ENCODE data around the gene PAQR6.

The PAQR6 gene

DNA sequence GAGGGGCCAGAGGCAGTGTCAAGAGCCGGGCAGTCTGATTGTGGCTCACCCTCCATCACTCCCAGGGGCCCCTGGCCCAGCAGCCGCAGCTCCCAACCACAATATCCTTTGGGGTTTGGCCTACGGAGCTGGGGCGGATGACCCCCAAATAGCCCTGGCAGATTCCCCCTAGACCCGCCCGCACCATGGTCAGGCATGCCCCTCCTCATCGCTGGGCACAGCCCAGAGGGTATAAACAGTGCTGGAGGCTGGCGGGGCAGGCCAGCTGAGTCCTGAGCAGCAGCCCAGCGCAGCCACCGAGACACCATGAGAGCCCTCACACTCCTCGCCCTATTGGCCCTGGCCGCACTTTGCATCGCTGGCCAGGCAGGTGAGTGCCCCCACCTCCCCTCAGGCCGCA, 5.9 kb downstream of the PAQR6 start, which contains the start of gene BGLAP:
Gene BGLAP, plus strand, starts transcription at position 259 of the 400 bp plus-strand sequence. Its CDS starts 48 bp downstream, at position 307.
- in situ Hi-C loops (cut with HindIII; ENCODE audit: low sequenced_read_pairs): no loop called here
- DNase-seq (ENCODE audit: low read depth, low spot score): no peak
- H3K4me3 ChIP-seq (ENCODE audit: low read depth, low read length): no peak within 1 kb of the TSS
- TF ChIP-seq, protein P1, sequence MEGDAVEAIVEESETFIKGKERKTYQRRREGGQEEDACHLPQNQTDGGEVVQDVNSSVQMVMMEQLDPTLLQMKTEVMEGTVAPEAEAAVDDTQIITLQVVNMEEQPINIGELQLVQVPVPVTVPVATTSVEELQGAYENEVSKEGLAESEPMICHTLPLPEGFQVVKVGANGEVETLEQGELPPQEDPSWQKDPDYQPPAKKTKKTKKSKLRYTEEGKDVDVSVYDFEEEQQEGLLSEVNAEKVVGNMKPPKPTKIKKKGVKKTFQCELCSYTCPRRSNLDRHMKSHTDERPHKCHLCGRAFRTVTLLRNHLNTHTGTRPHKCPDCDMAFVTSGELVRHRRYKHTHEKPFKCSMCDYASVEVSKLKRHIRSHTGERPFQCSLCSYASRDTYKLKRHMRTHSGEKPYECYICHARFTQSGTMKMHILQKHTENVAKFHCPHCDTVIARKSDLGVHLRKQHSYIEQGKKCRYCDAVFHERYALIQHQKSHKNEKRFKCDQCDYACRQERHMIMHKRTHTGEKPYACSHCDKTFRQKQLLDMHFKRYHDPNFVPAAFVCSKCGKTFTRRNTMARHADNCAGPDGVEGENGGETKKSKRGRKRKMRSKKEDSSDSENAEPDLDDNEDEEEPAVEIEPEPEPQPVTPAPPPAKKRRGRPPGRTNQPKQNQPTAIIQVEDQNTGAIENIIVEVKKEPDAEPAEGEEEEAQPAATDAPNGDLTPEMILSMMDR (IDR thresholded peaks at IDR 0.05; ENCODE audit: low read depth, low read length): no peak

DNA sequence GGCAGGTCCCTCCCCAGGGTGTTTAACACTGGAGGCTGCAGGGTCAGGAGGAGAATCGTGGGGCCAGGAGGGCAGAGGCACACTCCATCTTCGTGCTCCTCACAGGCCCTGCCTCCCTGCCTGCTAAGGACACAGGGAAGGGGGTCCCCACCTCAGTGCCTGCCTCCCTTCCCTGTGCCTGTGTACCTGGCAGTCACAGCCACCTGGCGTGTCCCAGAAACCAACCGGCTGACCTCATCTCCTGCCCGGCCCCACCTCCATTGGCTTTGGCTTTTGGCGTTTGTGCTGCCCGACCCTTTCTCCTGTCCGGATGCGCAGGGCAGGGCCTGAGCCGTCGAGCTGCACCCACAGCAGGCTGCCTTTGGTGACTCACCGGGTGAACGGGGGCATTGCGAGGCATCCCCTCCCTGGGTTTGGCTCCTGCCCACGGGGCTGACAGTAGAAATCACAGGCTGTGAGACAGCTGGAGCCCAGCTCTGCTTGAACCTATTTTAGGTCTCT, 6.5 kb downstream of the PAQR6 start:
- TF ChIP-seq, protein P1 (IDR thresholded peaks at IDR 0.05; ENCODE audit: low read depth, low read length): no peak
- no peak overlapping the region for H3K4me3 ChIP-seq (ENCODE audit: low read depth, low read length)
- peak; percentile 62 for DNase-seq (ENCODE audit: low read depth, low spot score)
- in situ Hi-C loops (cut with HindIII; ENCODE audit: low sequenced_read_pairs): no loop called here

DNA sequence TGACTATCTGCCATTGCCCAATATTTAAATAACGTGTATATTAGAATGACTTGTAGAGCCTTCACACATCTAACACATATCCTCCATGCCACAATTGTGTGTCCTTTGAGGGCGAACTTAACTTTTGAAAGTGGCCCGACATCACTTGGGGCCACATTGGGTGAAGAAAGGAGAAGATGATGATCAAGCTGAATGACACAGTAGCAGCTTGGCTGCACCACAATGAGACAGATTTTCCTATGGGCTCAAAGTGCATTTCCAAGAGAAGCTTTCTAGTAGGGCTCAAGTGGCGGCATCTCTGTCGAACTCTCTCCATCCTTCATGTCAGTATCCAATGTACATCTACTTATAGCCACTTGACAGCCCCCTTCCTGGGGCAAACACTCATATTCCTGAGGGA, 9.6 kb downstream of the PAQR6 start:
- in situ Hi-C loops (cut with HindIII; ENCODE audit: low sequenced_read_pairs): no loop called here
- no peak overlapping the region for H3K4me3 ChIP-seq (ENCODE audit: low read depth, low read length)
- TF ChIP-seq, protein P1 (IDR thresholded peaks at IDR 0.05; ENCODE audit: low read depth, low read length): no peak

DNA sequence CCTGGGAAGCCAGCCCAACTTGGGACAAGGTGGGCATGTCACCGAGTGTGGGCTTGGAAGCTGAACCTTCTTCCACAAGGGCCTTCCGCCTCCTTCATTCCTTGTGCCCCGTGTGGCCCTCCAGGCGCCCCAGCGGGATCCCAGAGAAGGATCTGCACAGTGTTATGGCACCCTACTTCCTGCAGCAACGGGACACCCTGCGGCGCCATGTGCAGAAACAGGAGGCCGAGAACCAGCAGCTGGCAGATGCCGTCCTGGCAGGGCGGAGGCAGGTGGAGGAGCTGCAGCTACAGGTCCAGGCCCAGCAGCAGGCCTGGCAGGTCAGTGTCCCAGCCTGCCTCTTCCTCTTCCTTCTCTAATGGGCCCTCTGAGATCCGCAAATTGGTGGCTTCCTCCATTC, 11.7 kb downstream of the PAQR6 start:
- no peak overlapping the region for H3K4me3 ChIP-seq (ENCODE audit: low read depth, low read length)
- DNase-seq (ENCODE audit: low read depth, low spot score): no peak
- in situ Hi-C loops (cut with HindIII; ENCODE audit: low sequenced_read_pairs): no loop called here
- TF ChIP-seq, protein P1 (IDR thresholded peaks at IDR 0.05; ENCODE audit: low read depth, low read length): no peak

More for the DNA sequence above, 9.6 kb downstream of the PAQR6 start:
- no peak for DNase-seq (ENCODE audit: low read depth, low spot score)

DNA sequence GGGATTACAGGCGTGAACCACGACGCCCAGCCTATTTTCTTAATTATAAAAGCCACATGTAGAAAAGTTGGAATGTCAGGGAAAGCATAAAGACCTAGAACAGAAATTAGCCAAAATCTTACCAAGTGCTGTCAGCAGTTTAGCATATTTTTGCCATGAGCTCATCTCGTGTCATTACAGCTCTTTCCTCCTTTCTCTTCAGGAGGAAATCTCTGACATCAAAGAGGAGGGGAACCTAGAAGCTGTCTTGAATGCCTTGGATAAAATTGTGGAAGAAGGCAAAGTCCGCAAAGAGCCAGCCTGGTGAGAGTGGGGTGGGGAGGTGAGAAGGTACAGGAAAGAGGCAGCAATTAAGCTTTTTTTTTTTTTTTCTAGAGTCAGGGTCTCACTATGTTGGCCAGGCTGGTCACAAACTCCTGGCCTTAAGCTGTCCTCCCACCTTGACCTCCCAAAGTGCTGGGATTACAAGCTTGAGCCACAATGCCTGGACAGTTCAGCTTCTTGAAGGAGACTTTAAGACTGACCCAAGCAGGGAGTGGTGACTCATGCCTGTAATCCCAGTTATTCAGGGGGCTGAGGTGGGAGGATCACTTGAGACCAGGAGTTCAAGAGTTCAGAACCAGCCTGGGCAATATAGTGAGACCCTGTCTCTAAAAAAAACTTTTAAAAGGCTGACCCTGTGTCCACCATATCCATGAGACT, 14.3 kb downstream of the PAQR6 start:
- TF ChIP-seq, protein P1 (IDR thresholded peaks at IDR 0.05; ENCODE audit: low read depth, low read length): no peak
- in situ Hi-C loops (cut with HindIII; ENCODE audit: low sequenced_read_pairs): no loop called here
- no peak overlapping the region for H3K4me3 ChIP-seq (ENCODE audit: low read depth, low read length)
- peak; percentile 79 for DNase-seq (ENCODE audit: low read depth, low spot score)

DNA sequence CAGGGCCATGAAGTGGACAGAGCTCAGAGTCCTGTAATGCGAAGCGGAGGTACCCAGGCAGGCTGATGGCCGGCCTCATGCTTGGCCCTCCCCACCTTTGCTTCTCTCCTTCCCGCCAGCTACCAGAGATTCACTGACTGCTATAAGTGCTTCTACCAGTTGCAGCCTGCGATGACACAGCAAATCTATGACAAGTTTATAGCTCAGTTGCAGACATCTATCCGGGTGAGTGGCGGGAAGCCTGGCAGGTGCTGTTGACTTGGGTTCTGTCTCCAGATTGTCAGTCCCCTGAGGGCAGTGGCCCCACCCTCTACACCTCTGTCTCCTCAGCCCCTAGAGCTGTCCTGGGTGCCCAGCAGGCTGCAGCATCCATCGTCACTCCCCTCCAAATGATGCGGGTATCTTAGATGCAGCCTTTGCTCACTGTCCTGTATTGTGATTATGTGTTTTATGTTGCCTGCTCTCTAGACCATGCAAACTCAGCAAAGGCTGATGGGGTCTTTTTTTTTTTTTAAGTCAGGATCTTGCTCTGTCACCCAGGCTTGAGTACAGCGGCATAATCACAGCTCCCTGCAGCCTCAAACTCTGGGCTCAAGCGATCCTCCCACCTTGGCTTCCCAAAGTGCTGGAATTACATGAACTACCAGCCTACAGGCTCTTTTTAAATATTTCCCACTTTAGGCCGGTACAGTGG, 15.5 kb downstream of the PAQR6 start:
- in situ Hi-C loops (cut with HindIII; ENCODE audit: low sequenced_read_pairs): no loop called here
- TF ChIP-seq, protein P1 (IDR thresholded peaks at IDR 0.05; ENCODE audit: low read depth, low read length): no peak
- no peak for DNase-seq (ENCODE audit: low read depth, low spot score)
- H3K4me3 ChIP-seq (ENCODE audit: low read depth, low read length): no peak overlapping the region

Measured in astrocyte of the spinal cord (primary cell).